Activated CD8-positive, alpha-beta memory T cell treated with anti-CD3 and anti-CD28 coated beads for 36 hours (primary cell): Measurements from ENCODE around the gene ITGA5. TPM values are rescaled to one million over a fixed set of nuclear protein-coding genes. Genes with fewer than 3 reads are reported as not detected.

Source experiments
- CTCF ChIA-PET: fragments of 350-600 bp; sonication (Branson Sonifier 250); formaldehyde crosslinking; loops from one replicate; lab custom pipeline; 2021; ENCODE audit warnings: antibody characterized with exemption; lab: Charles Lee
- POLR2A ChIA-PET: fragments of 350-600 bp; sonication (Branson Sonifier 250); formaldehyde crosslinking; loops from one replicate; lab custom pipeline; 2021; ENCODE audit warnings: antibody characterized with exemption; lab: Charles Lee
- total RNA-seq, 2 experiments: library from RNA; stranded (reverse); gene quantifications; one replicate each; pipeline ENCODE4 v1.2.3, GENCODE V29; 2021

ITGA5 gene
- total RNA-seq, 2 experiments from 2014 or later = 22.1 to 22.6 TPM

GRCh38 chr12:54398995-54399793 lies 19.9 kb downstream of the ITGA5 start:
- POLR2A ChIA-PET = interaction anchor here (0.5 to 1.2 kb wide), 5 partner anchors 12 to 84 kb away, joined by 3 to 4 read pairs (median 3); partner anchors contain the start of gene ITGA5
- CTCF ChIA-PET = interaction anchor here (0.5 to 11.4 kb wide), 33 partner anchors 9 to 1443 kb away, joined by 3 to 165 read pairs (median 5); partner anchors contain the start of genes COPZ1, ITGA5 and NCKAP1L

DNA sequence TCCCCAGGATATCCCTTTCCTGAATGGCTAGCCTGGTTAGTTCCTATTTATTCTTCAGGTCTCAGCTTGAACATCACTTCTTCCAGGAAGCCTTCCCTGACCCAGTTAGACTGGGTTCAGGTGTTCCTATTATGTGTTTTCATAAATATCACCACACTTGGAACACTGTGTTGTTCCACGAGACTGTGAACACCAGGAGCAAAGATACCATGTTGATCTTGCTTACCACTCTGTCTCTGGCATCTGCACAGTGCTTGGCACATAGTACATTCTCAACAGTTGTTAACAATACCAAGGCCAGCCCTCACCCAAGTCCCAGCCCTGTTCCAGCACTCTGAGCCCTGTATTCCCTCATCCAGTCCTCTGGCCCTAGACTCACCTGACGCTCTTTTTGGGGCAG lies 20.8 kb downstream of the ITGA5 start:
- POLR2A ChIA-PET = no interaction called here
- CTCF ChIA-PET = interaction anchor here (0.6 to 11.4 kb wide), 11 partner anchors 8 to 79 kb away, joined by 4 to 165 read pairs (median 15); partner anchors contain the start of gene ITGA5

- ChIA-PET POLR2A (interaction anchor here (0.5 kb wide), 1 partner anchor 77 kb away, joined by 4 read pairs; no protein-coding TSS in a partner anchor), CTCF (interaction anchor here (1.3 to 11.4 kb wide), 4 partner anchors 14 to 41 kb away, joined by 4 to 165 read pairs (median 8); no protein-coding TSS in a partner anchor)
Observed at GRCh38 chr12:54397157-54397556, 21.9 kb downstream of the ITGA5 start.

DNA sequence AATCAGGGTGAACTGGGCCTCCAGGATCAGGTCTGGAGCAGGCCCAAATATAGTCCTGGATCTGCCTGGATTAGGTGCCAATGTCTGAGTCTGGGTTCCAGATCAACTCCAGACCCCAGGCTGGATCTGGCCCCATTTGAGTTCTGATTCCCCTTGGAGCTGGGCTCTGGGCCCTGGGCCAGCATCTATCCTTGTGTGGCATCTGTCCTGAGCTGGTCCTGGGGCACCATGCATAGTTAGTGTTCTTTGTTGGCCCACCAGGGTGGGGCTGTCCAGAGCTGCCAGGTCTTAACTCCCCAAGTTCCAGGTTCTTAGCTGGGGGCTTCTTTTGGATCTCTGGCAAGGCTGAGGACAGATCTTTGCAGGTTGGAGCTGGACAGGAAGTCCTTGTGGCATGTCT lies 23.5 kb downstream of the ITGA5 start:
- ChIA-PET POLR2A (interaction anchor here (0.6 kb wide), 1 partner anchor 20 kb away, joined by 3 read pairs; no protein-coding TSS in a partner anchor), CTCF (interaction anchor here (0.7 to 11.4 kb wide), 6 partner anchors 8 to 43 kb away, joined by 3 to 165 read pairs (median 4); no protein-coding TSS in a partner anchor)

- ChIA-PET POLR2A (no interaction called here), CTCF (interaction anchor here (1.3 to 11.4 kb wide), 2 partner anchors 9 to 43 kb away, joined by 5 to 165 read pairs; no protein-coding TSS in a partner anchor)
Observed at GRCh38 chr12:54394986-54395385, 24.1 kb downstream of the ITGA5 start.

DNA sequence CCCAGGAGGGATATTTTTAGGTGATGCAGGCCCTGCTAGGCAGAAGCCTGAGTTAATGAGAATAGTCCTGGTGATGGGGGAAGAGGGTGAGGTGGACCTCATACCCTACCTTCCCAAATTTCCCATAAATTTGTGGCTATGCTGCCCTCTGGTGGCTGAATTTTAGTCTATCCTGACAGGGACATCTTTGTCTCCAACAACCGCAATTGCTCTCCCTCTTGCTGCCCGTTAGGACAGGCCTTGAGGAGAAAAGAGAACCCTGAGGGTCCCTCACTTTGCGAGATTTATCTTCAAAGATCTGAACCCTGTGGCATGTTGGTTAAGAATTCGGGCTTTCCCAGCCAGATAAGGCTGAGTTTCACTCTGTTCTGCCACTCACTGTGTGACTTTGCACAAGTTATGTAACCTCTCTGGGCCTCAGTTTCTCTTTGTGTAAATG lies 24.8 kb downstream of the ITGA5 start:
- CTCF ChIA-PET = interaction anchor here (1.1 to 3.5 kb wide), 3 partner anchors 9 to 22 kb away, joined by 3 to 17 read pairs (median 6); no protein-coding TSS in a partner anchor
- POLR2A ChIA-PET = no interaction called here

DNA sequence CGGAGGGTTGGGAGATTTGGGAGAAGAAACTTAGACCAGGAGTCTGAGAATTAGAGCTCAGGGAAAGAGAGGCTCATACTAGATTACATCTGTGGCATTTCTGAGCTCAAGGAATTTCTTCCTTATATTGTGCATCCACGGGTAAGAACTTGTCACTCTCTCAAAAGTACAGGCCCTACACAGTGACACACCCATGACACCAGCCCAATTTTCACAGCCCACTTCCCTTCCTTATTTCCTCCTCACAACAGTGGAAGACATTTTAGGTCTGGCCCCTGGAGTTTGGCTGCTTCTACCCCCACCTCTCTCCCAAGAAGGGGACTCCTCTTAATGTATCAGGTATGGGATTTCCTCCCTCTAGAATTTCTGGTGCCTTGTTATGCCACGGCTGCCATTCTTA lies 25.3 kb downstream of the ITGA5 start:
- CTCF ChIA-PET = interaction anchor here (0.6 to 3.5 kb wide), 6 partner anchors 10 to 46 kb away, joined by 3 to 17 read pairs (median 5); partner anchors contain the start of gene ITGA5
- POLR2A ChIA-PET = no interaction called here

DNA sequence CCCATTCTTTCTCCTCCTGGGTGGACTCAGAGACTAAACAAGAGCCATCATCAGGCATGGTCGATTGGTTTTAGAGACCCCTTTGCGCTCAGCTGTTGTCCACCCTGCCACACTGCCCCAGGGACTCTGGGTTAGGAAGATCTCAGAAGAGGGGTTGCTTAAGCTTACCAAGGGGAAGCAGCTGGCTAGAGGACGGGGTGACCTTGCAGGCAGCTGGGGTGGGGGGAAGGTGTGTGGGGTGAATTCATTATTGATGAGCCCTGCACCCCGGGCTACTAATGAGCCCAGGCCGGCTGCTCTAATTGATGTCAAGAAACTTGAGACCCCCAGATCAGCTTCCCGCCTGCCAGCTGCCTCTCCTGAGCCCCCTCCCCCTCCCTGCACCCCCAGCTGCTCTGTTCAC lies 25.9 kb downstream of the ITGA5 start:
- CTCF ChIA-PET = interaction anchor here (0.6 to 3.5 kb wide), 6 partner anchors 10 to 47 kb away, joined by 3 to 17 read pairs (median 5); partner anchors contain the start of gene ITGA5
- POLR2A ChIA-PET = no interaction called here

DNA sequence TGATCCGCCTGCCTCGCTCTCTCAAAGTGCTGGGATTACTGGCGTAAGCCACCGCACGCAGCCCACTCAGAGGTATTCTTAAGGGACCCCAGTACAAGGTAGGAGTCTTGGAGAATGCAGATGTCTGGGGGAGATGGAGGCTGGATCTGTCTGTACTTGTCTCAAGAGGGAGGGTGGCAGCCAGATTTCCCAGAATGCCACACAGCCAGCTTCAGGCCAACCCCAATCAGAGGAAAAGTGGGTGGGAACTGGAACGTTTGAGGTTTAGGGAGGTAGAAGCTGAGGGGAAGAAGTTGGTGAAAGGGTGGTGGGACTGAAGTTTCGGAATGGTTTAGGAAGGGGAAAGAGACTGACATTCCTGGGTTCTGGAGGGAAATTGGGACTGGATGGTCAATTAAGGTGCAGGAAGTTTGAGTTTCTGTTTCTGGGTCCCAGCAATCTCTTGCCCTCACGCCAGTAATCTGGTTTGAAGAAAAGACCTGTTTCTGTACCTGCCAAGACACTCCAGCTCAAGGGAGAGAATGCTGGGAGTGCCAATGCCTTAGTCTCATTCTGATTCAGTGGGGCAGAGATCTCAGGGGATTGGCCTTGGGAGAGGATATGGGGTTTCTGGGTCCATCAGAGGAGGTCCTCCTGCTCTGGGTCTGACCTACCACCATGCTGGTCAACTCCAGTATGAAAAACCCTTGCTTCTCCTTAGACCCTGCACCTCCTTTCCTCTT lies 26.4 kb downstream of the ITGA5 start:
- CTCF ChIA-PET = interaction anchor here (0.9 to 3.5 kb wide), 5 partner anchors 11 to 47 kb away, joined by 4 to 17 read pairs (median 6); partner anchors contain the start of gene ITGA5
- POLR2A ChIA-PET = no interaction called here

DNA sequence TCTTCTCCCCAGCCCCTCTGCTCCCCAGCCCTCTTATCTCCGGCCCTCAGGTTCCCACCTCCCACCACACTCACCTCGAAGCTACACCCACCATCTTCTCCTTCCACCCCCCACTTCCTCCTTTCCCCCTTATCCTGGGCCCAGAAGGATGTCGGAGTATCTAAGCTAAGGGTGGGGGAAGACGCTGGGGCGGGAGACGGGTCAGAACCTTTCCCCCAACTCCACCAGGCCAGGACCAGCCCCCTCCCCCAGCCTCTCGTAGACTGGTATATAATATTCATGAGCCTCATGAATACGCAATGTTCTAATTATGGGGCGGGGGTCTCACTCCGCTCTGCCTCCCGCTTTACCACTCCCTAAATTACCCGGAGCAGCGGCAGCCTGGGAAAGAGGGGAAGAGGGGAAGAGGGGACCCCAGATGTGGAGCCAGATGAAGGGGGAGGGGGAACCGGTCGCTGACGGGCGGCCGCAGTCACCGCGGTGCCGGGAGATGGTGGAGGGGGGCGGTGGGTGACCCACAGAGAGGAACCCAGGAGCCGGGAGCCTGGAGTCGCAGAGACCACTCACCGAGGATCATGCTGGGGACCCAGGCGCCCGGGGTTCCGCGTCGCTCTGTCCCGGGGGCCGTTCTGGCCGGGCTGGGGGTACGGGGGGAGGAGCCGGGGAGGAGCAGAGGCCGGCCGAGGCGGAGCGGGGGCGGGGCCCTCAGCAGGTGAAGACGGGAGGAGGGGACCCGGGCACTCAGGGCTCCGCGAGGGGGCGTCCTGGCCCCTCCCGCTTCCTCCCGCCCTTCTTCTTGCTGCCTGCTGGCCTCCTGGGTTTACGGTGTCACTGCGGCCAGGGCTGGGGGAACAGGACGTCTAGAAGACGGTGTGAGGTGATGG lies 28.2 kb downstream of the ITGA5 start:
- POLR2A ChIA-PET = no interaction called here

GRCh38 chr12:54390176-54390667 lies 28.8 kb downstream of the ITGA5 start:
- ChIA-PET CTCF (interaction anchor here (1.0 kb wide), 1 partner anchor 9 kb away, joined by 6 read pairs; no protein-coding TSS in a partner anchor), POLR2A (no interaction called here)

More for the DNA sequence above, 28.2 kb downstream of the ITGA5 start:
- CTCF ChIA-PET = interaction anchor here (1.0 to 3.5 kb wide), 5 partner anchors 8 to 49 kb away, joined by 3 to 17 read pairs (median 6); no protein-coding TSS in a partner anchor

- POLR2A ChIA-PET = no interaction called here
- CTCF ChIA-PET = no interaction called here
Observed at GRCh38 chr12:54389607-54390175, 29.4 kb downstream of the ITGA5 start.

DNA sequence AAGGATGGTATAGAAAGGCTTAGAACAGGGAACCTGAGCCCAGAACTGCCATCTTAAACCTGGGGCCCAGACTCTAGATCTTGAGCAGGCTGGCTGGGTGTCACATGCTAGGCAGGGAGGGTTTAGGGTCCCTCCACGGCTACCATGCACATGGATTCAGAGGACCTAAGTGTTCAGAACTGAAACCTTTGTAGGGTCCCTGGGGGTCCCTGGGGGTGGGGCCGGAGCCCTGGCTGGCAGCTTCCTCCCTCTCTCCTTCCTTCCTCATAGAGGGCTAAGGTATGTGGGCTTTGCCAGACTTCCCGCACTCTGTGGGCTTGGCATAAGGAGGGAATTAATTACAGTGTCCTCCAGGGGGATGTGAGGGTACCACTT lies 29.9 kb downstream of the ITGA5 start:
- POLR2A ChIA-PET = no interaction called here
- CTCF ChIA-PET = no interaction called here

DNA sequence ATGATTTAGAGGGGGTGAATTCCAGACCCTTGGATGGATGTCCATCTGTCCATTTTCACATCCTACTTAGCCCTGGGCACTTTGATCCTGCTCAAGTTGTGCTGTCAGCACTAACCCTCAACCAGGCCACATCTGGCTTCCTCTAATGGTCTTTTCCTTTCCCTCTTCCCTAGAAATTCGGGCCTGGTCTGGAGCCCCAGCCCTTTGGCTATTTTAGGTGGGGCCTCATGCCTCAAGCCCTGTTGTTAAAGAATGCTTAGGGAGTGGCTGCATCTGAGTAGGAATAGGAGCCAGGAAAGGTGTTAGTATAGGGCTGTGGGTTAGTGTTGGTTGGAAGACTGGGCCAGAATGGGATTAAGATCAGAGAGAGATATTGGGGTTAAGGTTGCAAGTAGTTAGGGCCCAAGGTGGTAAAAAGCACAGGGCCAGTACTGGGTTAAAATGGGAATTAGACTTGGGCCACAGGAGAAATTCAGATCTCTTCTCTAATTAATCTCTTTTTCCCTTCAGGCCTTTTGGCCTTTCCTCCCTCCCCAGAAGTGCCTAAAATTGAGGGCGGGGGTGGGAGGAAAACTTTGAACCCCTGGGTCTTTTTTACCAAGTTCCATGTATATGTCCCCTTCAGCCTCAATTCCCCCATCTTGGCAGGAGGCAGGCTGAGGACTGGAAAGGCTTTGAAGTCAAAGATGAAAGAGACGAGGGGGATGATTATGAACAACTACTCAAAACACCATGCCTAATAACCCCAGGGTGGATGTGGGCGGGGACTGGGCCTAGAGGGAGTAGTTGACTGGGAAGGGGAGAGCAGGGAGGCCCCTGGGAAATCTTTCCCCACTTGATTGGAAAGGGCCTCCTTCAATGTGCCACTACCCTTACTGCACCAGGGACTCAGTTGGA lies 30.6 kb downstream of the ITGA5 start:
- POLR2A ChIA-PET = interaction anchor here (0.6 kb wide), 1 partner anchor 136 kb away, joined by 3 read pairs; no protein-coding TSS in a partner anchor
- CTCF ChIA-PET = interaction anchor here (0.5 to 3.0 kb wide), 4 partner anchors 9 to 217 kb away, joined by 3 to 15 read pairs (median 3); no protein-coding TSS in a partner anchor

DNA sequence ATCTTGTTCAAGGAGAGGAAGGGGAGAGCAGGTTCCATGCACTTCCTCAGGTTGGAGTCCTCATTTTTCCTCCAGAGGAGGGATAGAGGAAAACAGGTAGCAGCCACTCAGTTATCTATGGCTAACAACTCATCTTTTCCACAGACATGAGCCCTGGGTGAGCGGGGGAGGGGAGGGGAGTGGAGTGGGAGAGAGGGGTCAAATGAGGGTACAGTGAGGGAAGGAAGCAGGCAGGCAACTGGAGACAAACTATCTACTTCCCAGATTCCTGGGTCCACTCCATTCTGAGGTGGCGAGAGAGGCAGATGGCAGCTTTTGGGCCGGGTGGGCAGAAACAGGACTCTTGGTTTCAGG lies 32.0 kb downstream of the ITGA5 start:
- POLR2A ChIA-PET = no interaction called here

DNA sequence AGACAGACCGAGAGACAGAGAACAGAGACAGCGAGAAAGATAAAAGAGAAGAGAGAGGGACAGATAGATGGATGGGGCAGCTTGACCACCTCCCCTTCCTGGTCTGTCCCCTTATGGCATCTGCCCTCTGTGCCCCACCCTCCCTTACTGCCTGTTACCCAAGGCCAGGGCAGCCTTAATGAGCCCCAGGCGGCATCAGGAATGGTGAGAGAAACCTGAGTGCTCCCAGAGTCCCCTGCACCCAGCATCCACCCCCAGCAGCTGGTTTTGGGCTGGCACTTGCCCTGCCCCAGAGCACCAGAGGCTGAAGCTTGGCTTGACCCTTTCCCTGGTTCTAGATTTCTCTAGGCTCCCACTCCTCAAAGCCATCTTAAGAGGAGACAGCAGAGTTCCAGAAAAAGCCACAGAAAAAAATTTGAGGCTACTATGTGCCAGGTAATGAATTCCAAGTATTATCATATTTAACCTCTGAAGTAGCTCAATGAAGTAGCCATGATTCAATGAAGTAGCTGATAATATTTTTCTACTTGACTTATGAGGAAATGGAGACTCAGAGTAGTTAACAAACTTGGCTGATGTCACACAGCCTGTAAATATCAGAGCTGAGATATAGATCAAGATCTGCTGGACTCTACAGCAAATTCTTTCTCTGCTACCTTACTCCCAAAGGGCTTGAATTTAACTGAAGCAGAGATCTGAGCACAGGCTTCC lies 32.5 kb downstream of the ITGA5 start:
- CTCF ChIA-PET = interaction anchor here (0.6 to 3.0 kb wide), 6 partner anchors 7 to 171 kb away, joined by 3 to 15 read pairs (median 3); no protein-coding TSS in a partner anchor
- POLR2A ChIA-PET = no interaction called here

More for the DNA sequence above, 32.0 kb downstream of the ITGA5 start:
- CTCF ChIA-PET = interaction anchor here (0.7 to 3.0 kb wide), 3 partner anchors 8 to 171 kb away, joined by 3 to 15 read pairs (median 3); no protein-coding TSS in a partner anchor
